Fibroblast of skin of abdomen (primary cell): ENCODE data around the gene EAPP.
"Not testable (repeated sequence)": the region's sequence is repeated elsewhere in the genome, so short reads cannot be mapped to it uniquely, and the experiment has no call there.

Experiments
- DNase-seq: peaks from one replicate; pipeline ENCODE4 v3.0.0-alpha.2; 2013

Gene EAPP

DNA sequence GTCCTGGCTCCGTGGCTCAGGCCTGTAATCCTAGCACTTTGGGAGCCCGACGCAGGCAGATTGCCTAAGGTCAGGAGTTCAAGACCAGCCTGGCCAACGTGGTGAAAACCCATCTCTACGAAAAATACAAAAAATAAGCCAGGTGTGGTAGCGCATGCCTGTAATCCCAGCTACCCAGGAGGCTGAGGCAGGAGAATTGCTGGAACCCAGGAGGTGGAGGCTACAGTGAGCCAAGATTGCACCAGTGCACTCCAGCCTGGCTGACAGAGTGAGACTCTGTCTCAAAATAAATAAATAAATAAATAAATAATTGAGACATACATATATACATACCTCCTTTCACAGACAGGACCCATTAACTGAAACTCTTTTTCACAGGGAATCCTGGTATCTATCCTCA lies 1.4 kb downstream of the EAPP start:
- not testable (repeated sequence) for DNase-seq

- no peak for DNase-seq
These were observed 1.9 kb downstream of the EAPP start for GRCh38 chr14:34537677-34538009.

GRCh38 chr14:34536951-34537676 lies 2.4 kb downstream of the EAPP start:
- DNase-seq: peak; percentile 71

- DNase-seq: no peak
These were observed 11.9 kb downstream of the EAPP start for GRCh38 chr14:34527591-34527990.

DNA sequence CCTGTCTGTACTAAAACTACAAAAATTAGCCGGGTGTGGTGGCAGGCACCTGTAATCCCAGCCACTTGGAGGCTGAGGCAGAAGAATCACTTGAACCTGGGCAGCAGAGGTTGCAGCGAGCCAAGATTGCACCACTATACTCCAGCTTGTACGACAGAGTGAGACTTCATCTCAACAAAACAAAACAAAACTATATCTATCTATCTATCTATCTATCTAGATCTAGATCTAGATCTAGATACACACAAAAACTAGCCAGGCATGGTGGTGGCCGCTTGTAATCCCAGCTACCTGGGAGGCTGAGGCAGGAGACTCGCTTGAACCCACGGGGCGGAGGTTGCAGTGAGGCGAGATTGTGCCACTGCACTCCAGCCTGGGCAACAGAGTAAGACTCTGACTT lies 15.3 kb downstream of the EAPP start:
- DNase-seq: not testable (repeated sequence)

DNA sequence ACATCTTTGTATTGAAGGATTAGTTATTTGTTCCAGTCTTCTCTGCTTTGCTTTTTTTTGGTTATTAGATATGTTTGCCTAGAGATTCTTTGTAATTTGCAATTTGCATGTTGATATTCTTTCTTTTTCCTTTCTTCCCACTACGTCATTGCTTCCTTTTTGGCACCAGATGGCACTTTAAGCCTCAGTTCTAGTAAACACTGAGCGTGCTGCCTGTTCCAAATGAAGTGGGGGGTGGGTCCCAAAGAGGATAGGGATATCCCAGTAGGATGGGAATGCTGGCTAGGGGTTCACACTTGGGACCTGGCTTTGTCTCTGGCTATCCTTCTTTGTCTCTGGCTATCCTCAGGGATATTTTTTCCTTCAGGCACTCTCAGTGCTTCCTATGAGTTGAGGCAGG lies 17.0 kb downstream of the EAPP start:
- DNase-seq: no peak

- not testable (repeated sequence) for DNase-seq
These were observed 18.4 kb downstream of the EAPP start for GRCh38 chr14:34521071-34521470.

DNA sequence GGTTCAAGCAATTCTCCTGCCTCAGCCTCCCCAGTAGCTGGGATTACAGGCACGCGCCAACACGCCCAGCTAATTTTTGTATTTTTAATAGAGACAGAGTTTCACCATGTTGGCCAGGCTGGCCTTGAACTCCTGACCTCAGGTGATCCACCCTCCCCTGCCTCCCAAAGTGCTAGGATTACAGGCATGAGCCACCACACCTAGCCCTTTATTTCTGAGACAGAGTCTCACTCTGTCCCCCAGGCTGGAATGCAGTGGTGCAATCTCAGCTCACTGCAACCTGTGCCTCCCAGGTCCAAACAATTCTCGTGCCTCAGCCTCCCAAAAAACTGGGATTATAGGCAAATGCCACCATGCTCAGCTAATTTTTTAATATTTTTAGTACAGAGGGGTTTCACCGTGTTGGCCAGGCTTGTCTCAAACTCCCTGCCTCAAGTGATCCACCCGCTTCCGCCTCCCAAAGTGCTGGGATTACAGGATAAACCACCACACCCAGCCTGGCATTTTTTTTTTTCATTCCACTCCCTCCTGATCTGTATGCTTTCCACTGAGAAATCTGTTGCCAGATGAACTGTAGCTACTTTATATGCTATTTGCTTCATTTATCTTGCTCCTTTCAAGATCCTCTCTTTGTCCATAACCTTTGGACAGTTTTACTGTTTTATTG lies 19.1 kb downstream of the EAPP start:
- not testable (repeated sequence) for DNase-seq

DNA sequence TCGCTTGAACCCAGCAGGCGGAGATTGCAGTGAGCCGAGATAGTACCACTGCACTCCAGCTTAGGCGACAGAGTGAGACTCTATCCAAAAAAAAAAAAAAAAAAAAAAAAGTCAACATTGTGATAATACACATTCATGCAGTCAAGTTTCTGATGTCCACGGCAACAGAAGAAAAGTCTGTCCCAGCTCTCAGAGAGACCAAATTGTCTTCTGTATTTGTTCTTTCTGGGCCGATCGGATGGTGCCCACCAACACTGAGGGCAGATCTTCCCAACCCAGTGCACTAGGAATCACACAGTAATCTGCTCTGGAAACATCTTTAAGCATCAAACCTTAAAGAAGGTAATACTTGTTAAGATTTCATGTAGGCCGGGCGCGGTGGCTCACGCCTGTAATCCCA lies 31.6 kb downstream of the EAPP start:
- DNase-seq: no peak

DNA sequence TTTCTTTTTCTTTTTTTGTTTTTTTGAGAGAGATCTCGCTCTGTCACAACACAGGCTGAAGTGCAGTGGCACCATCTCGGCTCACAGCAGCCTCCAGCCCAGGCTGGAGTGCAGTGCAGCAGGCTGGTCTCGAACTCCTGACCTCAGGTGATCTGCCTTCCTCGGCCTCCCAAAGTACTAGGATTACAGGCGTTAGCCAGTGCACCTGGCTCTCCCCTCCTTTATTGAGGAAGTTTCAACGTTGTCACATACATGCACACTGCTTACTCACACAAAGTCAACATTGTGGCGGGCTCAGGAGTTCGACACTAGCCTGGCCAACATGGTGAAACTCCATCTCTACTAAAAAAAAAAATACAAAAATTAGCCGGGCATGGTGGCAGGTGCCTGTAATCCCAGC lies 32.0 kb downstream of the EAPP start:
- DNase-seq: no peak

GRCh38 chr14:34505124-34505491 lies 34.4 kb downstream of the EAPP start:
- not testable (repeated sequence) for DNase-seq

DNA sequence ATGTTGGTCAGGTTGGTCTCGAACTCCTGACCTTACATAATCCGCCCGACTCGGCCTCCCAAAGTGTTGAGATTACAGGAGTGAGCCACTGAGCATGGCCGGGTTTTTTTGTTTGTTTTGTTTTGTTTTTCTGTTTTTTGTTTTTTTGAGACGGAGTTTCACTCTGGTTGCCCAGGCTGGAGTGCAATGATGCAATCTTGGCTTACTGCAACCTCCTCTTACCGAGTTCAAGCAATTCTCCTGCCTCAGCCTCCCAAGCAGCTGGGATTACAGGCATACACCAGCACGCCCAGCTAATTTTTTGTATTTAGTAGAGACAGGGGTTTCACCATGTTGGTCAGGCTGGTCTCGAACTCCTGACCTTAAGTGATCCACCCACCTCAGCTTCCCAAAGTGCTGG lies 35.5 kb downstream of the EAPP start:
- not testable (repeated sequence) for DNase-seq

DNA sequence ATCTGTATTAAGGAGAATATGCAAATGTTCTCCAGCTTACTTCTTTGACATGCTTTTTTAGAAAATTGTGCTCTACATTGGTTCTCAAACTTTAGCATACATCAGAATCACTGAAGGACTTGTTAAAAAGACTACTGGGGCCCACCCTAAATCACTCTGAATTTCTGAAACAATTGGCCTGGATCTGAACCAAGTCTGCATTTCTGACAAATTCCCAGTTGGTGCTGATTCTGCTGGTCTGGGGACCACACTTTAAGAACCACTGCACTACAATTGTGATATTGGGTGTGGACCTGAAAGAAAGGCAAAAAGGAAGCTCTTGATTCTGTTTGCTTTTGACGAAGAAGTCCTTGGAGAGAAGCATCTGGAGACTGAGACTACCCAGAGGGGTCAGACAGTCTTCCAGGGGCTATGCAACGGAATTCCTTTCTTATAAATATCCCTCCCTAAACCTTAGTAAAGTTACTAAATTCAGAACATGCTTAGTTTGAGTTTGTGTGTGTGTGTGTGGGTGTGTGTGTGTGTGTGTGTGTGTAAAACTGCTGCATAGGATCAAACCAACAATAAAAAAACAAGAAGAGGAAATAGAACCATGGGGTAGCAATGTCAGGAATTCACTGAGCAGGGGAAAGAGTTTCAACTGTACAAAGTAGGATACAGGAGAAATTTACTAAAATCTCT lies 36.8 kb downstream of the EAPP start:
- DNase-seq: peak; percentile 56

GRCh38 chr14:34502001-34502400 lies 37.5 kb downstream of the EAPP start:
- peak; percentile 22 for DNase-seq

DNA sequence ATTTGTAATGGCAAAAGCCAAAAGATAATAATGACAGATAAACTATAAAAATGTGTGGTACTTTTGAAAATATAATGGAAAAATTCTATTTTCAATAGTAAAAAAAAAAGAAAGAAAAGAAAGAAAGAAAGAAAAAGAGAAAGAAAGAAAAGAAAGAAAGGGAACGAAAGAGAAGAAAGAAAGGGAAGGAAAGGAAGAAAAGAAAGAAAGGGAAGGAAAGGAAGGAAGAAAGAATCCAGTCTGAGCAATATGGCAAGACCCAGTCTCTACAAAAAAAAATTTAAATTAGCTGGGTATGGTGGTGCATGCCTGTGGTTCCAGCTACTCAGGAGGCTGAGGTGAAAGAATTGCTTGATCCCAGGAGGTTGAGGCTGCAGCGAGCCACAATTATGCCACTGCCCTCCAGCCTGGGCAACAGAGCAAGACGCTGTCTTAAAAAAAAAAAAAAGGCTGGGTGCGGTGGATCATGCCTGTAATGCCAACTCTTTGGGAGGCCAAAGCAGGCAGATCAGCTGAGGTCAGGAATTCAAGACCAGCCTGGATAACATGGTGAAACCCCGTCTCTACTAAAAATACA lies 38.4 kb downstream of the EAPP start:
- DNase-seq: no peak

DNA sequence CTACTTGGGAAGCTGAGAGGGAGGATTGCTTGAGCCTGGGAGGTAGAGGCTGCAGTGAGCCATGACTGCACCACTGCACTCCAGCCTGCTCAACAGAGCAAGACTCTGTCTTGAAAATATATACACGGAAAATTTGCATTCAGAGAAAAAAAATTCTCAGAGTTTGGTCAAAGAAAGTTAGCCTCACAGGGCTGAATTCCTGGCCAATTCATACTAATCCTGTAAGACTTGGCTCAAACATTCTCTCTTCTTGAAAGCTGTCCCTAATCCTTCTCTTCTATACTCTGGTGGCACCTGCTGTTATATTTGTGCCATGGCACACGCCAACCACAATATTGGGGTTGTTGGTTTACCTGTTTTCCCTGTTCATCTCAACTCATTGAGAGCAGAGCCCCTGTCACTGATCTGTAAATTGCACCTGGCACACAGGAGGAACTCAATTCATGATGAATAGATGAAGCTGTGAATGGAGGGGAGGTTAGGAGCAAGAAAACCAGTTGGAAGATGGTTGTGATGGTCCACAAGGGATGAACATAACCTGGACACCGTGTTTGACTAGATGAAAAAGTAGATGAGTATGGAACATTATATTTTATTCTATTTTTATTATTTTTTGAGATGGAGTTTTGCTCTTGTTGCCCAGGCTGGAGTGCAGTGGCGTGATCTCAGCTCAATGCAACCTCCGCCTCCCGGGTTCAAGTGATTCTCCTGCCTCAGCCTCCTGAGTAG lies 40.7 kb downstream of the EAPP start:
- DNase-seq: no peak

DNA sequence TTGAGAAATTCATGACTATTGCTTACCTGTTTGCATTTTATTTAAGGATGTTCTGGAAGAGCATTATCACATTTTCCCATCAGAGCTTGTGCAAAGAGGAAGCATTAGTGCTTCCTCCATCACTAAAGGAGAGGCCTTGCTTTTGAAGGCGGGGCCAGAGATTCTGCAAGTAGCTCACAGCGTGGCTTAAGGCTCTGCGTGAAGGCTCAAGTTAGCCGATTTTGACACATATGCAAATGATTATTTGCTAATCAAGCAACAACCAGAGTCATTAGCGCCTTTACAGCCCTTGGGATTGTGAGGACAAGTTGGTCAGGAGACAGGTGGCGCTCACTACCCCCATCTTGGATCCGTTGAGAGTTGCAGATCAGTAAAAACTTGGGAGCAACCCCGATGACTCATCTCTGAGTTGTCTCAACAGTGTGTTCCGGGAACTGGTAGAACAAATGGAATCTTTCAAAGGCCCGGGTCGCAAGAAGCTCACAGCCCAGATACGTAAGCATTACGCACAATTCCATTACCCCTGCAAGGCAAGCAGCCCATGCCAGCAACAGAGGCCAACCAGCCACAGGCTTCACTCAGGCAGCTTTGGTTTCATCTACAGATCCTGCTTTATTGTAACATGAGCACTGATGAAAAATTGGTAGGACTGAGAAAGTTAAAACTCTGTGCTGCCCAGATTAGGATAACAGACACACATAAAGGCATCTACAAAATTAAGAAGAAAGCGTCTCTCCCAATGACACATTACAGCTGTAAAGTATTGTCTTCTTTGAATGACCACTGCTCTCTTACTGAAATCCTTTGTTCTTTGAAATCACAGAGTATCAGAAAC lies 42.6 kb downstream of the EAPP start:
- peak; percentile 97 for DNase-seq

DNA sequence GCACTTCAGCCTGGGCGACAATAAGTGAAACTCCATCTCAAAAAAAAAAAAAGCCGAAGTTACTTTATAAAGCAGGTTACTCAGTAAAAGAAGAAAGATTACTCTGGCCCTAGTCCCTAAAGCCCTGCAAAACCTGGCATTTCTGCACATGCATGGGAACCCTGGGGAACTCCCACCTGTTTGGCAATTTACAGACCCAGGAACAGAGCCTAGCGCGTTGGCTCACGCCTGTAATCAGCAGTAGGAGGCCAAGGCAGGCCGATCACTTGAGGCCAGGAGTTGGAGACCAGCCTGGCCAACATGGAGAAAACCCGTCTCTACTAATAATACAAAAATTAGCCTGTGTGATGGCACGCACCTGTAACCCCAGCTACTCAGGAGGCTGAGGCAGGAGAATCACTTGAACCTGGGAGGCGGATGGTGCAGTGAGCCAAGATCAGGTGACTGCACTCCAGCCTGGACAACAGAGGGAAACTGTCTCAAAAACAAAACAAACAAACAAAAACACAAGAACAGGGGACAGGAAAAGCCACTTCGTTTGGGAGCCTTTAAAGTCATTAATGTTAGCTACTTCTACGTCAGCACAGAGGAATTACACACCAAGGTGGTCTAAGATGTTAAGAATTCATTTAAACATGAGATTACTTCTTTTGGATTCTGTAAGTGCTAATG lies 43.4 kb downstream of the EAPP start:
- DNase-seq: no peak

GRCh38 chr14:34489324-34489723 lies 50.2 kb downstream of the EAPP start:
- DNase-seq: no peak

DNA sequence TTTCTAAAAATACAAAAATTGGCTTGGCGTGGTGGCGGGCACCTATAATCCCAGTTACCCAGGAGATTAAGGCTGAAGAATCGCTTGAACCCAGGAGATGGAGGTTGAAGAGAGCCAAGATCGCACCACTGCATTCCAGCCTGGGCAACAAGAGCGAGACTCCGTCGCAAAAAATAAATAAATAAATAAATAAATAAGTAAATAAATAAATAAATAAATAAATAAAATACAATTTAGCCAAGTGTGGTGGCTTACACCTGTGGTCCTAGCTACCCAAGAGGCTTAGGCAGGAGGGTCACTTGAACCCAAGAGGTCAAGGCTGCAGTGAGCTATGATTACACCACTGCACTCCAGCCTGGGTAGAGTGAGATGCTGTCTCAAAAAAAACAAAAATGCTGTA lies 51.0 kb downstream of the EAPP start:
- no peak for DNase-seq

DNA sequence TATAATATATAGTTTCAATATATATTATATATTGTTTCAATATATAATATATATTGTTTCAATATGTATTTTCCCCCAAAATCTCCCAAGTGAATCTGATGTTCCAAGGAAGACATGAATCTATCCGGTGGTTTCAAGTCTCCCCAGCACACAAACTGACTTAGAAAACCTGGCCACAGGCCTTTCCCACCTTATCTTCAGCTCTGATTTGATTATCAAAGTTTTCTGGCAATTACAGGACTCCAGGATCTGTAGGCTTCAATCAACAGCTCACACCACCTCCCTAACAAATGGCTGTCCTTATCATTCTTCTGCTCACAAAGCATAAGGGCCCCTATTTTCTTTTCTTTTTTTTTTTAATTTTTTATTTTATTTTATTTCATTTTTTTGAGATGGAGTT lies 54.8 kb downstream of the EAPP start:
- DNase-seq: no peak
